HG02571 (cell line): Measurements from ENCODE around the gene PGR.
"Not testable (repeated sequence)": the region's sequence is repeated elsewhere in the genome, so short reads cannot be mapped to it uniquely, and the experiment has no call there.

ENCODE experiments used
- ATAC-seq: cut with Tn5 transposase; IDR thresholded peaks from one replicate; pipeline ENCODE4 v1.9.1; 2021; ENCODE audit warnings: mild to moderate bottlenecking, moderate library complexity; ENCODE audit not compliant: unreplicated experiment

PGR gene

DNA sequence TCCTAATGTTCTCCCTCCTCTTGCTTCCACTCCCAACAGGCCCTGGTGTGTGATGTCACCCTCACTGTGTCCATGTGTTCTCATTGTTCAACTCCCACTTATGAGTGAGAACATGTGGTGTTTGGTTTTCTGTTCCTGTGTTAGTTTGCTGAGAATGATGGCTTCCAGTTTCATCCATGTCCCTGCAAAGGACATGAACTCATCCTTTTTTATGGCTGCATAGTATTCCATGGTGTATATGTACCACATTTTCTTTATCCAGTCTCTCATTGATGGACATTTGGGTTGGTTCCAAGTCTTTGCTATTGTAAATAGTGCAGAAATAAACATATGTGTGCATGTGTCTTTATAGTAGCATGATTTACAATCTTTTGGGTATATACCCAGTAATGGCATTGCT lies 115.9 kb downstream of the PGR start:
- not testable (repeated sequence) for ATAC-seq

DNA sequence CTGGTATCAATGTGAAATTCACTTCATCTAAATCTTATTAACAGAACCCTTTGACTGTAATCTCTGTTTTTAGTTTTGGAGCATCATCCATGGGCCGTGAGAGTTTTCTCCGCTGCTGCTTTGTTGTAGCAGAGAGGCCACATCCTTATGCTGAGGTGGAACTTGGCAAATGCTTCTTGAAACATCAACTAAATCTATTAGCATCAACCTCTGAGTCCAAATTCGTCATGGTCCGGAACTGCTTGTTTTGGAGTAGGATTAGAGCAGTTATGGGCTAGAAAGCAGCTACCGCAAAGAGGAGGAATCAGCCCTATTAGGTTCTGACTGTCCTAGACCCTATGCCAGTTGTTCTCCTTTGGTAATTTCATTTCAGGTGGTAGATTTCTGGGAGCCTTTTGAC lies 117.7 kb downstream of the PGR start:
- no peak for ATAC-seq

DNA sequence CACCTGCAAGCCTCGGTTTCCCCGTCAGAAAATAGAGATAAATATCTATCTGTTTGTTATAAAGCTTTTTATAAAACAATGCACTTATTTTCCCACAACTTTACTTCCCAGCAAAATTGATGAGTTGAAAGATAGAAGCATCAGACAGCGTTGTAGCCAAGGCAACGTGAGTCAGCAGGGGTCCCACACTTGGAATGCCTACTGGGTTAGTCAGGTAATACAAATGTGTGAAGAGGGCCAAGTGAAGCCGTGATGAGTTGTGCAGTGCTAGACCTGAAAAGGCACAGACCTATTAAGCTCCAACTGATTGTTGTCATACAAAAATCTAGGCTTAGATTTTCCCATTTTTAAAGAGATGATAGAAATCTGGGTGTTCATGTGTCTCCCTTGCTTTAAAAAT lies 118.7 kb downstream of the PGR start:
- no peak for ATAC-seq

GRCh38 chr11:101009690-101010055 lies 119.9 kb downstream of the PGR start:
- ATAC-seq = no peak

- ATAC-seq = no peak
Observed at GRCh38 chr11:101008961-101009689, 120.5 kb downstream of the PGR start.

DNA sequence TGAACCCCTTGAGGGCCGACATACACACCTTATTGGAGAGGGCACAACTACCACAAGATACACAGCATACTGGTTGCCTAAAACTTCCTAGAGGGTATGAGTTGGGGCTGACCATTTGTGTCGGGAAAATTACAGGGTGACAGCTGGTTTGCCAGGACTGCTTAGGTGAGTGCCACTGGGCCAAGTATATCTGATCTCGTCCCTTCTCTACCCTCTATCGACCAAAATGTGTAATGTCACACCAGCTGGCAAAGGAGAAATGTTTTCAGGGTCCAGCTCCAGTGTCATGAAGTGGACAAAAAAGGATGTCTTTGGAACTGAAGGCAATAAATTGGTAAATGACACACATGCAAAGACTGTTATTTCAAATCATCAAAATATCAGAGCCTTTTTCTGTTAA lies 126.1 kb downstream of the PGR start:
- ATAC-seq = no peak

DNA sequence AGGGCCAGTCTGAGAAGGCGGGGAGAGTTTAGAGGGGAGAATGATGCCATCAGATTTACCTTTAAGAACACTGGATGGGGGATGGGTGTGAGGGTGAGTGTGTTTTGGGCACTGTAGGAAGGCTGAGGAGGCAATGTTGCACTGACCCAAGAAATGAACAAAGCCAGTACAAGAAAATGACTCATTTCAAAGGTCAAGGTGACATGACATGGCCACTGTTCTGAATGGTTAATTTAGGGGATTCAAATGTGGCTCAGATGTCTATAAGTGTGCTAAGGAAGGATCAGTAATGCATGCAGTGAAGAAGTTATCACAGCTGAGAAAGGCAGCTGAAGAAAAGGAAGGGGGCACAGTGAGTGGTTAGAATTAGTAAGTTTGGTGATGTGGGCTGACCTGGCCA lies 129.9 kb downstream of the PGR start:
- ATAC-seq = no peak

DNA sequence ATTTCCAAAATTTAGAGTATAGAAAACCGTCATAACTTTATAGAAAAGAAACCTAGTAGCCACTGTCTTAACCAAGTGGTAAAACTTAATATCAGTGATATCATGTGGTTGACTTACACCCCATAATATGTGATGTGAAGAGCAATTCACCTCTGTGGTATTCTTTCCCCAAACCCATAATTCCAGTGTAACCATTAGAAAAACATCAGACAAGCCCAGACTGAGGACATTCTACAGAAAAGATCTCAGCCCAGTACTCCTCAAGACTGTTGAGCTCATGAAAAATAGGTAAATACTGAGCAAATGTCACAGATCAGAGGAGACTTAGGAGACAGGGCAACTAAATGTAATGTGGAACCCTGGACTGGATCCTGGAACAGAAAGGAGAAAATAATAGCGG lies 134.6 kb downstream of the PGR start:
- no peak for ATAC-seq

- no peak for ATAC-seq
Observed at GRCh38 chr11:100991541-100991940, 138.1 kb downstream of the PGR start.

DNA sequence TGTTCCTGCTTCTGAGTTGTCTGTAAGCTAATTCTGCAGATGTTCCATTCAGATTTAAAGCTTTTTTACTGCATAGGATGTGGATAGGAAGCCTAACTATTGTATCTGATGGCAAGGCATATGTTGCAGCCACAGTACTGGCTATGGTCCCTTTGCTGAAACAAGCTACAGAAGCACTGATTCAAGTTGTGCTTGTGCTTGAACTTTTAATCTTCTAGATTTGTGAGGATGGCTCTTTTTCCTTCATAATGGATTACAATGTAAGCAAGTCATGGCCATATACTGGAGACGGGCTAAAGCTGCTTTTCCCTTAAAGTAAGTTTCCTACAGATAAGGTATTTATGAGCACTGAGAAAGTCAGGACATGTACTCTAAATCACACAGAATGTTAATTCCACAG lies 138.7 kb downstream of the PGR start:
- no peak for ATAC-seq

- no peak for ATAC-seq
Observed at GRCh38 chr11:100984668-100985067, 144.9 kb downstream of the PGR start.

DNA sequence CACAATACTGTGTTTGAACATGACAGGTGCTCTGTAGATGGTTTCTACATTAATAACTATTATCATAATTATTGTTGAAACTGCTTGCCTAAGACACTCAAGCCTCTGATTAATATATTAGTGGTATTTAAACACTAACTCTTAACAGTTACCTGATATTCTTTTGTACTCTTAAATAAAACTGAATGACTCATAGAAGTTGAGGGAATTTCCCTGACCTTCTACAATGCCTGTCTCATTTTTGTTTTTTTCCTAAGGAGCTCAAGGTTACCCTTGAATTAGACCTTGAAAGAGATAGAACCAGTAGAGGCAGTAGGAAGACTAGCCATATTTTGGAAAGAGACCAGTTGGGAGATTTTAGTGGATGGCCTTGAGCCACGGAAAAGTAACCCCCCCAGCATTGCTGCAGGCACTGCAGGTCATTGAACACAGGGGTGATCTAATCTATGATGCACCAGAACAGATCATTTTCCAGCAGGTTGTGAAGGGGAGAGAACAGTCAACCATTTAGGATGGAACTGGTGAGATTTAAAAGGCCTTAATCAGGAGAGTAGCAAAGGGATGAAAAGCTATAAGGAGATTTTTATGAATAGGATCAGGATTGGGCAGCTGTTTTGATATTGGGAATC lies 148.3 kb downstream of the PGR start:
- no peak for ATAC-seq

DNA sequence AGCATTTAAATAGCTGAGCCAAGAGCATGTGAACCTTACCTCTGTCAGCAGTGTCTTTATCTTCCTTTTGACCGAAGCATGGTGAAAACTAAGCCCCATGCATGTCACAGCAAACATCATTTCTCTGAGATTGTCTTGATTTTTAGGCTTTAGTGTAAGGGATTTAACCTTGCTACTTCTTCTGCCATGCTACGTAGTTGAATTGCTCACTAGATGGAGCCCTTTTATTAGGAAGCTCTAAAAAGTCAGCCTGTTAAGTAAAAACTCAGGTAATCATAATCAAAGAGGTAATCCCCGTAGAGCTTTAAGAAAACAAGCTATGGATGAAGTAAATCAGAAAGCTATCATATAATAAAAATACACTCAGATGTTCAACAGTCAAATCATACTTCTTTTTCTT lies 149.5 kb downstream of the PGR start:
- ATAC-seq = no peak
